Trophoblast cell (in vitro differentiated cells and primary cell): Measurements from ENCODE around the gene CRAT.

Experiments used
- DNase-seq, 2 donors: peaks; one replicate each; pipeline ENCODE4 v3.0.0-alpha.2; 2016
- H2AFZ ChIP-seq: 2 replicates; pipeline ENCODE4 v1.6.1; 2013; ENCODE audit warnings: low read length, moderate library complexity, mild to moderate bottlenecking; ENCODE audit not compliant: insufficient read depth, poor library complexity
- H2AK5ac ChIP-seq: 2 replicates; pipeline ENCODE4 v1.6.1; 2013; ENCODE audit warnings: mild to moderate bottlenecking, low read length
- H2BK120ac ChIP-seq: 2 replicates; pipeline ENCODE4 v1.6.1; 2013; ENCODE audit warnings: low read length, mild to moderate bottlenecking, moderate library complexity; ENCODE audit not compliant: insufficient read depth, poor library complexity
- H2BK12ac ChIP-seq: 2 replicates; pipeline ENCODE4 v1.6.1; 2013; ENCODE audit warnings: mild to moderate bottlenecking, low read length, moderate library complexity
- H2BK5ac ChIP-seq: 2 replicates; pipeline ENCODE4 v1.6.1; 2013; ENCODE audit warnings: low read length, low read depth, moderate library complexity, mild to moderate bottlenecking; ENCODE audit not compliant: poor library complexity
- H3K14ac ChIP-seq: 2 replicates; pipeline ENCODE4 v1.6.1; 2013; ENCODE audit warnings: mild to moderate bottlenecking, low read length
- H3K18ac ChIP-seq: 2 replicates; pipeline ENCODE4 v1.6.1; 2013; ENCODE audit warnings: mild to moderate bottlenecking, low read length
- H3K23ac ChIP-seq: 2 replicates; pipeline ENCODE4 v1.6.1; 2013; ENCODE audit warnings: low read length
- H3K27ac ChIP-seq: 2 replicates; pipeline ENCODE4 v1.5.1; 2013; ENCODE audit warnings: low read depth, mild to moderate bottlenecking, inconsistent platforms, low read length, moderate library complexity
- H3K27me3 ChIP-seq: 2 replicates; pipeline ENCODE4 v1.6.1; 2013; ENCODE audit warnings: inconsistent platforms, mild to moderate bottlenecking, low read length, moderate library complexity; ENCODE audit not compliant: insufficient read depth
- H3K36me3 ChIP-seq, 2 experiments: 1 replicate in 1 of 2; 2 replicates in 1 of 2; pipeline ENCODE4 v1.6.1; 2013; ENCODE audit warnings: low read length in 2 of 2, mild to moderate bottlenecking in 2 of 2, moderate library complexity in 1 of 2; ENCODE audit not compliant: insufficient read depth in 2 of 2, control insufficient read depth in 1 of 2
- H3K4ac ChIP-seq: 2 replicates; pipeline ENCODE4 v1.6.1; 2013; ENCODE audit warnings: low read depth, mild to moderate bottlenecking, low read length, moderate library complexity
- H3K4me1 ChIP-seq, 2 experiments: 1 replicate in 1 of 2; 2 replicates in 1 of 2; pipeline ENCODE4 v1.6.1; 2013; ENCODE audit warnings: low read length in 2 of 2, mild to moderate bottlenecking in 2 of 2, moderate library complexity in 1 of 2; ENCODE audit not compliant: insufficient read depth in 2 of 2, control insufficient read depth in 1 of 2
- H3K4me2 ChIP-seq: 2 replicates; pipeline ENCODE4 v1.6.1; 2013; ENCODE audit warnings: inconsistent platforms, mild to moderate bottlenecking, low read length, moderate library complexity
- H3K4me3 ChIP-seq: 2 replicates; pipeline ENCODE4 v1.5.1; 2013; ENCODE audit warnings: mild to moderate bottlenecking, low read depth, low read length, inconsistent platforms
- H3K79me1 ChIP-seq: one replicate; pipeline ENCODE4 v1.6.1; 2013; ENCODE audit warnings: low read length
- H3K79me2 ChIP-seq: 2 replicates; pipeline ENCODE4 v1.6.1; 2013; ENCODE audit warnings: low read length, mild to moderate bottlenecking; ENCODE audit not compliant: control insufficient read depth, insufficient read depth, poor library complexity
- H3K9ac ChIP-seq: 2 replicates; pipeline ENCODE4 v1.6.1; 2013; ENCODE audit warnings: mild to moderate bottlenecking, low read length
- H3K9me3 ChIP-seq: 2 replicates; pipeline ENCODE4 v1.6.1; 2013; ENCODE audit warnings: low read depth, mild to moderate bottlenecking, control low read depth, inconsistent platforms, low read length; ENCODE audit not compliant: insufficient read depth
- H4K12ac ChIP-seq: 2 replicates; pipeline ENCODE4 v1.6.1; 2013; ENCODE audit warnings: low read depth, mild to moderate bottlenecking, low read length, moderate library complexity
- H4K8ac ChIP-seq: 2 replicates; pipeline ENCODE4 v1.6.1; 2013; ENCODE audit warnings: low read depth, mild to moderate bottlenecking, low read length, moderate library complexity
- H4K91ac ChIP-seq: one replicate; pipeline ENCODE4 v1.6.1; 2013; ENCODE audit warnings: low read depth, mild to moderate bottlenecking, low read length, moderate library complexity
- WGBS: extraction: QIAGEN DNeasy Blood & Tissue Kit; methylation state at CpG from one replicate; pipeline ENCODE4 v1.1.7; 2013; ENCODE audit warnings: missing lambda C conversion rate; ENCODE audit not compliant: insufficient read length, insufficient coverage; ENCODE audit errors: extremely low coverage; 5-methylcytosine and 5-hydroxymethylcytosine counted together

CRAT gene

DNA sequence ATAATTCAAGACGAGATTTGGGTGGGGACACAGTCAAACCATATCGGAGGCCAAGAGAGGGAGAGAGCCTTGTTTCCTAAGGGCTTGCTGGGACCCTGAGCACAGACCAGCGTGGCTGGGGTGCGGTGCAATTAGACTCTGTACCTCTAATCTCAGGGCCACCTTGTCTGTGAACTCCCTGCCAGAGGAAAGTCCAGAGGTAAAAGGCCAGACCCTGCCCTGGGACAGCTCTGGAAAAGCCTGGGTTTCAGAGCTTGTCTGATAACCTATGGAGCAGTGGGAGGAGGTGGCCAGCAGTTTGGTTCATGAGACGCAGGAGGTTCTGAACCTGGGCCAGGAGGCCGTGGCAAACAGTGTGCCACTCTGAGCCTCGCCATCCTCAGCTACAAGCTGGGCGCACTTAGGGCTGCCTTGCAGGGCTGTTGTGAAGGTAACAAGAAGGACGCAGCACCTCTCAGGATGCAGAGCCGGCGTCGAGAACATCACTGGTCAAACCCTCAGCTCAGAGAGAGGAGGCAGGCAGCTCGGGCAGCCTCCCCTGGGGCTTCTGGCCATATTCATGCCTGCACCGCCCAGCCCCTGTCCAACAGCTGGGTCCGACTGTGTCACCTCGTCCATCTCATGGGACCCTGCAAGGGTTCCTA, 34.5 kb downstream of the CRAT start:
- H3K36me3 ChIP-seq, result peaks cover 6% of the 10 kb centered on the region in 2 experiments
- no peak overlapping the region for H2BK120ac ChIP-seq
- no peak overlapping the region for H2BK5ac ChIP-seq
- no peak overlapping the region for H3K14ac ChIP-seq
- no peak overlapping the region for H2BK12ac ChIP-seq
- no peak overlapping the region for H2AFZ ChIP-seq
- no peak overlapping the region for H4K8ac ChIP-seq
- H3K4me1 ChIP-seq, result peaks cover 4 to 5% of the 10 kb centered on the region in 2 experiments
- H3K4me3 ChIP-seq, result no peak overlapping the region
- H3K79me1 ChIP-seq, result peaks cover 2% of the 10 kb centered on the region
- no peaks in the 10 kb centered on the region for H3K9me3 ChIP-seq
- H2AK5ac ChIP-seq, result no peak overlapping the region
- no peak overlapping the region for H3K4me2 ChIP-seq
- no peak overlapping the region for H4K12ac ChIP-seq
- no peak overlapping the region for H3K23ac ChIP-seq
- no peak overlapping the region for H4K91ac ChIP-seq
- DNase-seq, result no peak
- H3K27me3 ChIP-seq, result no peaks in the 10 kb centered on the region
- peaks cover 2% of the 10 kb centered on the region for H3K79me2 ChIP-seq
- H3K4ac ChIP-seq, result no peak overlapping the region
- H3K9ac ChIP-seq, result no peak overlapping the region
- no CpG with 5 or more reads among the region's 16 CpGs for WGBS
- H3K18ac ChIP-seq, result no peak overlapping the region
- no peak overlapping the region for H3K27ac ChIP-seq

DNA sequence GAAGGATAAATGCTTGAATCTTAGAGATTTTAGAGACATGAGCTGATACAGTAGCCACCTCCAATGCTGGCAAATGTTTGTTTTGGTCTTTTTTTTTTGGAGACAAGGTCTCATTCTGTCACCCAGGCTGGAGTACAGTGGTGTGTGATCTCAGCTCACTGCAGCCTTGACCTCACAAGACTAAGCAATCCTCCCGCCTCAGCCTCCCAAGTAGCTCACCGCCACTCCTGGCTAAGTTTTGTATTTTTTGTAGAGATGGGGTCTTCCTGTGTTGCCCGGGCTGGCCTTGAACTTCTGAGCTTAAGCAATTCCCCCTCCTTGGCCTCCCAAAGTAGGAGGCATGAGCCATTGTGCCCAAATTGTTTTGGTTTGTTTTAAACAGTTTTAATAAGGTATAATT, 36.5 kb downstream of the CRAT start:
- no peak overlapping the region for H3K27ac ChIP-seq
- H2BK5ac ChIP-seq, result no peak overlapping the region
- H4K91ac ChIP-seq, result no peak overlapping the region
- no peak overlapping the region for H2AFZ ChIP-seq
- no peaks in the 10 kb centered on the region for H3K4me1 ChIP-seq
- H3K14ac ChIP-seq, result no peak overlapping the region
- H2BK12ac ChIP-seq, result no peak overlapping the region
- no peaks in the 10 kb centered on the region for H3K27me3 ChIP-seq
- H2BK120ac ChIP-seq, result no peak overlapping the region
- H3K36me3 ChIP-seq, result peaks cover 20 to 22% of the 10 kb centered on the region in 2 experiments
- no peak overlapping the region for H4K8ac ChIP-seq
- H3K79me2 ChIP-seq, result no peaks in the 10 kb centered on the region
- H3K18ac ChIP-seq, result no peak overlapping the region
- no peak overlapping the region for H3K23ac ChIP-seq
- no peak overlapping the region for H3K4me2 ChIP-seq
- no peak overlapping the region for H3K9ac ChIP-seq
- H3K79me1 ChIP-seq, result no peaks in the 10 kb centered on the region
- no peak overlapping the region for H3K4me3 ChIP-seq
- DNase-seq, result no peak
- WGBS, result no CpG with 5 or more reads among the region's 3 CpGs
- no peak overlapping the region for H3K4ac ChIP-seq
- no peaks in the 10 kb centered on the region for H3K9me3 ChIP-seq
- H4K12ac ChIP-seq, result no peak overlapping the region
- H2AK5ac ChIP-seq, result no peak overlapping the region

DNA sequence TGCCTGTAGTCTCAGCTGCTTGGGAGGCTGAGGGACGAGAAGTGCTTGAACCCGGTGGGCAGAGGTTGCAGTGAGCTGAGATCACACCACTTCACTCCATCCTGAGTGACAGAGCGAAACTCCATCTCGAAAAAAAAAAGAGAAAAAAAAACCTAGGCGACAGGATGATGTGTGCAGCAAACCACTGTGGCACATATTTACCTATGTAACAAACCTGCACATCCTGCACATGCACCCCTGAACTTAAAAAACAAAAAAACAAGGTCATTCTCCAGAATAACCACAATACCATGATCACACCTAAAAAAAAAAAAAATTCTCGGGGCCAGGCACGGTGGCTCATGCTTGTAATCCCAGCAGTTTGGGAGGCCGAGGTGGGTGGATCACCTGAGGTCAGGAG, 37.2 kb downstream of the CRAT start:
- Histone ChIP-seq H2AFZ (no peak overlapping the region), H3K27me3 (no peaks in the 10 kb centered on the region), H3K4me2 (no peak overlapping the region), H3K27ac (no peak overlapping the region), H4K12ac (no peak overlapping the region), H3K4me1 (no peaks in the 10 kb centered on the region), H2BK12ac (no peak overlapping the region), H3K4me3 (no peak overlapping the region), H3K36me3 (peaks cover 26 to 29% of the 10 kb centered on the region in 2 experiments), H3K79me1 (no peaks in the 10 kb centered on the region), H2BK120ac (no peak overlapping the region), H4K8ac (no peak overlapping the region), H3K9ac (no peak overlapping the region), H4K91ac (no peak overlapping the region), H3K9me3 (no peaks in the 10 kb centered on the region), H2BK5ac (no peak overlapping the region), H2AK5ac (no peak overlapping the region), H3K4ac (no peak overlapping the region), H3K23ac (no peak overlapping the region), H3K18ac (no peak overlapping the region), H3K14ac (no peak overlapping the region), H3K79me2 (no peaks in the 10 kb centered on the region)
- DNase-seq, result no peak
- WGBS, result no CpG with 5 or more reads among the region's 8 CpGs

DNA sequence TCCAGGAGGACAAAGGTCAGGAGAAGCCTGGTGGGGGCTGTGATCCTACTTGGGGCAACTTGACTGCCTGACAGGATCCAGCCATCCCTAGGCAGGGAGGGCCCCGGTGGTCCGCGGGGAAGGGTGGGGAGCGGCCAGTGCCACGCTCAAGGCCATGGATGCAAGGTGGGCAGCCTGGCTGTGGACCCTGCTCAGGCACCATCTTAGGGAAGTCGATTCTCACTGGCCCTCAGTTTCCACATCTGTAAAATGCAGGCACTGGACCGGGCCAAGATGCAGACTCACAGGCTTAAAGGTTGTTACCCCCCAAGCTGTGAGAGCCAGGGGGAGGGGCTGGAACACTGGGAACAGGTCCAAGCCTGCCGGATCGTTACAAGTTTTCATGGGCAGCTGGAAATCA, 38.4 kb downstream of the CRAT start:
- Histone ChIP-seq H2AK5ac (no peak overlapping the region), H4K91ac (no peak overlapping the region), H2BK120ac (no peak overlapping the region), H4K8ac (no peak overlapping the region), H2AFZ (no peak overlapping the region), H3K14ac (no peak overlapping the region), H3K4me3 (no peak overlapping the region), H2BK12ac (no peak overlapping the region), H3K36me3 (peaks cover 39 to 41% of the 10 kb centered on the region in 2 experiments), H3K9ac (no peak overlapping the region), H3K27me3 (no peaks in the 10 kb centered on the region), H3K4me2 (no peak overlapping the region), H3K18ac (no peak overlapping the region), H3K4me1 (no peaks in the 10 kb centered on the region), H3K27ac (no peak overlapping the region), H3K4ac (no peak overlapping the region), H3K9me3 (peaks cover 2% of the 10 kb centered on the region), H3K23ac (no peak overlapping the region), H3K79me1 (no peaks in the 10 kb centered on the region), H4K12ac (no peak overlapping the region), H2BK5ac (no peak overlapping the region), H3K79me2 (no peaks in the 10 kb centered on the region)
- no peak for DNase-seq
- WGBS, result no CpG with 5 or more reads among the region's 9 CpGs
